GM19035 (cell line): ENCODE measurements around the gene MMRN1.

Experiments used
- ATAC-seq: cut with Tn5 transposase; IDR thresholded peaks from one replicate; pipeline ENCODE4 v1.9.1; 2021; ENCODE audit not compliant: unreplicated experiment

MMRN1 gene, protein sequence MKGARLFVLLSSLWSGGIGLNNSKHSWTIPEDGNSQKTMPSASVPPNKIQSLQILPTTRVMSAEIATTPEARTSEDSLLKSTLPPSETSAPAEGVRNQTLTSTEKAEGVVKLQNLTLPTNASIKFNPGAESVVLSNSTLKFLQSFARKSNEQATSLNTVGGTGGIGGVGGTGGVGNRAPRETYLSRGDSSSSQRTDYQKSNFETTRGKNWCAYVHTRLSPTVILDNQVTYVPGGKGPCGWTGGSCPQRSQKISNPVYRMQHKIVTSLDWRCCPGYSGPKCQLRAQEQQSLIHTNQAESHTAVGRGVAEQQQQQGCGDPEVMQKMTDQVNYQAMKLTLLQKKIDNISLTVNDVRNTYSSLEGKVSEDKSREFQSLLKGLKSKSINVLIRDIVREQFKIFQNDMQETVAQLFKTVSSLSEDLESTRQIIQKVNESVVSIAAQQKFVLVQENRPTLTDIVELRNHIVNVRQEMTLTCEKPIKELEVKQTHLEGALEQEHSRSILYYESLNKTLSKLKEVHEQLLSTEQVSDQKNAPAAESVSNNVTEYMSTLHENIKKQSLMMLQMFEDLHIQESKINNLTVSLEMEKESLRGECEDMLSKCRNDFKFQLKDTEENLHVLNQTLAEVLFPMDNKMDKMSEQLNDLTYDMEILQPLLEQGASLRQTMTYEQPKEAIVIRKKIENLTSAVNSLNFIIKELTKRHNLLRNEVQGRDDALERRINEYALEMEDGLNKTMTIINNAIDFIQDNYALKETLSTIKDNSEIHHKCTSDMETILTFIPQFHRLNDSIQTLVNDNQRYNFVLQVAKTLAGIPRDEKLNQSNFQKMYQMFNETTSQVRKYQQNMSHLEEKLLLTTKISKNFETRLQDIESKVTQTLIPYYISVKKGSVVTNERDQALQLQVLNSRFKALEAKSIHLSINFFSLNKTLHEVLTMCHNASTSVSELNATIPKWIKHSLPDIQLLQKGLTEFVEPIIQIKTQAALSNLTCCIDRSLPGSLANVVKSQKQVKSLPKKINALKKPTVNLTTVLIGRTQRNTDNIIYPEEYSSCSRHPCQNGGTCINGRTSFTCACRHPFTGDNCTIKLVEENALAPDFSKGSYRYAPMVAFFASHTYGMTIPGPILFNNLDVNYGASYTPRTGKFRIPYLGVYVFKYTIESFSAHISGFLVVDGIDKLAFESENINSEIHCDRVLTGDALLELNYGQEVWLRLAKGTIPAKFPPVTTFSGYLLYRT

DNA sequence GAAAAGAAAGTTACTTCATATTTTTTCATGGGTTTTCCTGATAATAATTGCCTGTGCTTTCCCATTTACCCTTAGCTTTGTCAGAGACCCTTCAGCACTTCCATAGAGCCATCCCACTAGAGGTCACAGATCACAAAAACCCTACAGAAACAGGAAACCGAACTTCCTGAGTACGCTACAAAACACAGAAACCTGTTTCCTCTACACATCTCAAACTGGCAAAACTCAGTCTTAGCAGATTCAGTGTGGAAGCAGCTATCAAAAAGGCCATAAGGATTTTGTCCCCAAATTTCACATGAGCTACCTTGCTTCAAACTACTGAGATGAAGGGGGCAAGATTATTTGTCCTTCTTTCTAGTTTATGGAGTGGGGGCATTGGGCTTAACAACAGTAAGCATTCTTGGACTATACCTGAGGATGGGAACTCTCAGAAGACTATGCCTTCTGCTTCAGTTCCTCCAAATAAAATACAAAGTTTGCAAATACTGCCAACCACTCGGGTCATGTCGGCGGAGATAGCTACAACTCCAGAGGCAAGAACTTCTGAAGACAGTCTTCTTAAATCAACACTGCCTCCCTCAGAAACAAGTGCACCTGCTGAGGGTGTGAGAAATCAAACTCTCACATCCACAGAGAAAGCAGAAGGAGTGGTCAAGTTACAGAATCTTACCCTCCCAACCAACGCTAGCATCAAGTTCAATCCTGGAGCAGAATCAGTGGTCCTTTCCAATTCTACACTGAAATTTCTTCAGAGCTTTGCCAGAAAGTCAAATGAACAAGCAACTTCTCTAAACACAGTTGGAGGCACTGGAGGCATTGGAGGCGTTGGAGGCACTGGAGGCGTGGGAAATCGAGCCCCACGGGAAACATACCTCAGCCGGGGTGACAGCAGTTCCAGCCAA lies at the start of gene MMRN1:
Gene MMRN1 (plus strand): TSS at position 206 of the 902 bp plus-strand sequence. CDS start 118 bp downstream, at position 324.
- ATAC-seq = peak; percentile 66

DNA sequence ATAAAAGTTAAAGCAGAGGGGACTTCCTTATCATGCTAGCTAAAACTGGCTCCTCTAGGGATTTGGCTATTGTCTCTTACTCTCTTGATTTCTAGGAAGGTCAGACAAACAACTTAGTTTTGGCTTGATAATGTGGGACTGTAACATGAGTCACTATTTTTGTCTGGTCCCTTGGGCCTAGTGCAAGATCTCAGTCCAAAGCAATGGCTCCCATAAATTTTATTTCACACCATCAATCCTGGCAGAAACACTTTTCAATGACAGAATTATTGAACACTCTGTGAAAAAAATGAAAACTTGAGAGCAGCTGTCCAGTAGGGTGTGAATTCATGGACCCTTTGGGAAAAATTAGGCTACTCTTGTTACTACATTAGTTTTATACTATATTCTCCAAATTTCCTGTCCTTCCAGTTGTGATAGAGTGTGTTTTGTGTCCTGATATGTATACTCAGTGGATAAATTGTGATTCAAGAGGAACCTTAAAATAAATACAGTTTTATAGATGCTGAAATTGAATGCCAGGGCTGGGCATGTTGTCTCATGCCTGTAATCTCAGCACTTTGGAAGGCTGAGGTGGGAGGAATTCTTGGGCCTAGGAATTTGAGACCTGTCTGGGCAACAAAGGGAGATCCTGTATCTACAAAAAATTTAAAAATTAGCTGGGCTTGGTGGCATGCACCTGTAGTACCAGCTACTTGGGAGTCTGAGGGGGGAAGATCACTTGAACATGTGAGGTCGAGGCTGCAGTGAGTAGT lies 46.9 kb upstream of the MMRN1 start:
- no peak for ATAC-seq

DNA sequence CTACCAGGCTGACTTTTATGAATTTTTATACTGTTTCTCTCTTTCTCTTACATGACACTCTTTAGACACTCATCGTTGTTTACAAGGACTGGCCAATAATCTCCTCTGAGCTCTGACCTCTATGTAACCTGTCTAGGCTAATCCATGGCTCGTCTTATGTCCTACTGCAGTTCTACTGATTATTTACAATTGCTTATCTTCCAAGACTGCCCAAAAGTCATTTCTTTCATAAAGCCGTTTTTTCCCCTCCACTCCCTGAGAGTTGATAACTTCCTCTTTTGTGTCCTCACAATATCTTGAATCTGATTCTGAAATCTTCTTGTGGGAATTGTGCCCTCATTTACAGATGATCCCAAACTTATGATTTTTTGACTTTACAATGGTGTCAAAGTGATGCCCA lies 39.4 kb upstream of the MMRN1 start:
- no peak for ATAC-seq

DNA sequence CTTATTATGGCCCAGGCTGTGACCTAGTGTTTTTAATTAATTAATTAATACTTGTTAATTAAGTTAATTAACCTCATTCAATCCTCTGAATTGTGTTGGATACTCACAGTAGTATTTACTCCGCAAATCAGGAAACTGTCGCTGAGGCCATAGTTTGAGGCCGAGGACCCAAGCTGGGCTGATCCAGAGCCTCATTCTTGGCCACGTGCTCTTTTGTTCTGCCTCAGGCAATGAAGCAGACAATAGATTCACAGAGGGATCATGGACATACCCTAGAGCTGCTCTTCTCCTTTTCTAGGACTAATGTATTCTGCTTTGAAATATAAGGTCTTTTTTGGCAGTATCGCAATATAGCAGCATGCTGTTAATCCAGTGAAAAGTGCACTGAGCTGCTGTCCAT lies 33.7 kb upstream of the MMRN1 start:
- ATAC-seq = no peak

DNA sequence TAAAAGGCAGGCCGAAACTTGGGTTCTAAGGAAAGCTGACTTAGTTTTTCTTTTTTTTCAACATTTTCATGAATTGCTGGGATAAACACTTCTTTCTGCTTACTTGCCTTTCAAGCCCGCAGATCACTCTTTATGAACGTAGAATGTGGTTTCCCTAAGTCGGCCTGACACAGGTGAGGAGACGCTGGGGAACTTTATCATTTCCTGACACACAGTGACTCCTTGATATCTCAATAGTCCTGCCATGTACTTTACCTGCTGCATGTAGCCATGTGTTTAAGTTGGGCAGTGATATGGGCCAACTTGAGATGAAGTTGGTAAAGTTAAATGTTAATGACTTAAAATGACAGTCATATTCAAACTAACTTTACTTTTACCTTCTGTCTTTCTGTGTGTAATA lies 31.1 kb upstream of the MMRN1 start:
- ATAC-seq = no peak

DNA sequence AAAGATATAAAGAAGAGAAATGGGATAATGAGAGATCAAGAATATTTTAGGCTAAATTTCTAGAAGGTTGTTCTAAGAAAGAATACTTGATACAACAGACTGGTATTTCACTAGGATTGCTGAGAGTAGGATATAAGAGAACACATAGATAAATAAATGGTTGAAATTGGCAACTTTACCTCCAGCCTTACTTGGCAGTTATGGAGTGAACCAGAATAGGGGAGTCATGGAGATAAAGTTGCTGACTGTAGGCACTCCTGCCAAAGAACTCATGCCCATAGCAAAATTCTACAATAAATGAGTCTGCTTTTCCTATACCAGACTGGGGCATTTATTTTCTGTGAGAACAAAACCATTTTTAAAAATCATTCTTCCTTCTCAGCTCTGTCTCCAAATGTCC lies 26.4 kb upstream of the MMRN1 start:
- no peak for ATAC-seq

DNA sequence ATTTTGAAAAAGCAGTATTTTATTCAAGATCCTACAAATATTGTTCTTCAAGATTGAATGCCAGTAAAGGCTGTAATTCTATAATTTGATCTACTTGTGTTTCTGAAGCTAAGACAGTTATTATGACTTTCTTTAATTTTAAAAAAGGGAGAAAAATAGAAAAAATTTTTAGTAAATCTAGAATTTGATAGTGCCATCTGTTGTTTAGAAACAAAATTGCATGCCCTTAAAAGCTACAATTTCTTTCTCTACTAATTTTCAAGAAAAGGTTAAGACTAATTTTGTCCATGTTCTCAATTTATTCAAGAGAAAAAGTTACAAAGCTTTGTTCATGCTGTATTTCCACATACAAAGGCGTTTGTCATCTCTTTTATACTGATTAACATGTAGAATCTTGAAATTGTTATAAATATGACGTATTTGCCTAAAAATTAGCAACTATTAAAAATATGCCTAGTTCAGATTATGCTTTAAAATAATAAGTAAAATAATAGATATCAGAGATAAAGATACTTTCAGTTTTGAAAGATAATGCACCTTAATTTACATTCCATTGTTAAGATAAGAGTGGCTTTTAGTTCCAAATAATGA lies 25.6 kb upstream of the MMRN1 start:
- no peak for ATAC-seq

DNA sequence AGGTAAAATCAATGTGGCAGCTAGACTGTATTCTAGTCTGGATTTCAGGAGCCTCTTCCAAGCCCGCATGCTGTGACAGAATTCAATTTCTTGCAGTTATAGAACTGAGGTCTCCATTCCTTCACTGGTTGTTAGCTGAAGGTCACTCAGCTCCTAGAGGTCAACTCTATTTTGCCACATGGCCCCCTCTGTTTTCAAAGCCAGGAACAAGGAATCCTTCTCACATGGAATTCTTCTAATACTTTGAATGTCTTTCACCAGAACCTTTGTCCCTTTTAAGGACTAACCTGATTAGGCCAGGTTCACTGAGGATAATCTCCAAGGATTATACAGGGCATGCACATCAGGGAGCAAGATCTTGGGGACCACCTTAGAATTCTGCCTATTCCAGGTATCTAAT lies 23.4 kb upstream of the MMRN1 start:
- ATAC-seq = no peak

DNA sequence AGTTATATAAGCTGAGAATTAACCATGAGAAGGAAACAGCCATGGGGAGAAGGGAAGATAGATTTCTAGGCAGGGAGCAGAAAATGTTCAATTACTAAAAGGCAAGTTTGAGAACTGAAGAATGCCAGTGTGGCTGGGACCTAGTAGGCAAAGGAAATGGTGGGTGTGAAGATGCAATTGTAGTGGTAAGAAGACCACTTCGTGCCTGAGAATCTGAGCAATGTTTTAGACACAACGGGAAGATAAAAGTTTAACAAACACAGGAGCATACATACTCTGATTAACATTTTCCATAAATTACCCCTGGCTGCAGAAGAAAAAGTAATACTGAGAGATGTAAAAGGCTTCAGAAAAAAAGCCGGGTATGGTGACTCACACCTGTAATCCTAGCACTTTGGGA lies 18.1 kb upstream of the MMRN1 start:
- no peak for ATAC-seq

DNA sequence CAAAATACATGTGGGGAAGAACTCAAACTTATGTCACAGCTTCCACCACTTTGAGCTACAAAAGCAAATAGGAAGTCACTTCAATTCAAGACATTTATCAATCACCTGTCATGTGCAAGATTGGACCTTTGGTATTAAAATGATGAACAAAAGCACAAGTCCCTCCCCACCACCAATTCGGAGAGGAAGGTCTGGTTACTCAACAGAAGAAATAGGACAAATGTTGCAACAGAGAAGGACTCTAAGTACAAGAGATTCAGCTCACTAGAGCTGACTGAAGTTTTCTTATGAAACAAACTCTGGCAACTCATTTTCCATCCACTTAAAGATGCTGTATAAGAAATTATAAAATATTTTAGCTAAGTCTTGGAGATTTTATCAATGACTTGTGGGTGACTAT lies 16.0 kb upstream of the MMRN1 start:
- ATAC-seq = no peak

DNA sequence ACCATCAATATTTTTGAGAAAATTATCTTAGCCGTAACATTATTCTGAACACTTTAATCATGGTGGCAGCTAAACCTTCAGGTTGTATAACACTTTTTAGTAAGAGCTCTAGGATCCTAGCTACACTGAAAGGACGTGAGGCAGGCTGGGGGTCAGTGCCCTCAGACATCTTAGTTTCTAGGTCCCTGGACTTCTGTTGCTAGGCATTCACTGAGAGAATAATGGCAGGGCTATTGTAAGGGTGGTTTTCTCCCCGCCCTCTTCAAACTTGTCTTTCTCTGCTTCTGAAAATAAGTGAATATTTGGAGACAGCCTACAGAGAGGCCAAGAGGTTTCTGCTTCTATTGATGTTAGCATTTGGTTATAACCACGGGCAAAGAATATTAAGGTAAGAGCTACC lies 15.4 kb upstream of the MMRN1 start:
- no peak for ATAC-seq

DNA sequence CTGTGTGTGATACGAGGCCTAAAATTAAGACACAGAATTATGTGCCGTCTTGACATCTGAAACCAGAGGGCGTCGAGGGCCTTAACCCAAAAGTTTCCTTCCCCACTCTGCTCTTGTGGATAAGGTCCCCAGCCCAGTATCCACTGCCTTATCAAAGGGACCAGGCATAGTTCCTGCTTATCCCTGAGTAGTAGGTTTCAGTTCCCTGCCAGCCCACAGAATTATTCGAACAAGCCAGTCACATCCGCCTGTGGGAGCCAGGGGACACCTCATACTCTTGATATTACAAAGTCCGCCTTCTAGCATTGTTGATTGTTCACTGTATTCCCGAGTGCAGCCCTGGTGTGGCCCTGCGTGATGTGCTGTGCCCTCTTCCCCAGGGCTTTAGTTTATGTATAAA lies 5.4 kb upstream of the MMRN1 start:
- no peak for ATAC-seq

DNA sequence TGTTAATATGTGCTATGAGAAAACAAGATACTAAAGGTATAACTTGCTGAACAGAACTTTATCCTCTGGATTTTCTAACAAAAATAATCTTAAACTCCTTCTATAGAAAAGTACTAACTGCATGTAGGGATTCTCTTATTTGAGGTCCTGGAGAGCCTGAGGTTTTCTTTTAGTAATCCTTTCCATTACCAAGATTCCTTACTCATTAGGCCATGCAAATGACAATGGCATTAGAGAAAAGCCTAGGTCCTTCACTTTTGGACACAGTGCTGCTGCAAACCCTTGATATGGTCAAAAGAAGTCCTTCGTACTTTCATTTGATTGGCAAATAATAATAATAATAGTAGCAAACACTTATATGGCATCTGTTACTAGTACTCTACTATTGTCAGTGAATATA lies 3.2 kb downstream of the MMRN1 start:
- ATAC-seq = no peak

DNA sequence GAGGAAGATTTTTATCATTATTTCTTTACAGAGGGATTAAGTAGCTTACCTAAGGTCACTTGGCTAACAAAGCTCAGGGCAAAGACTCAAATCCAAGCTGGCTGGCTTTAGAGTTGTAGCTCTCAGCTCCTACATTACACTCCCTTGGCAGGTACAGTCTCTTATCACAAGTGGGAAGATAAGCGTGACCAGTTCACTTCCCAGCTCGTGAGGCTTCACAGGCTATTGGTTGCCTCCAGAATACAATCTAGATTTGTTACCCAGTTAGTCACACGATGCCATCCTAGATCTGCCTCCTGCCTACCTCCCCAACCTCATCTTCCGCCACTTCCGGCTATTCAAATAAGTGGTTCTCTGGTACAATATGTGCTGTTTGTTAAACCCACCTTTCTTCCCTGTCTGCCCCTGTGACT lies 3.7 kb downstream of the MMRN1 start:
- ATAC-seq = peak; percentile 46

DNA sequence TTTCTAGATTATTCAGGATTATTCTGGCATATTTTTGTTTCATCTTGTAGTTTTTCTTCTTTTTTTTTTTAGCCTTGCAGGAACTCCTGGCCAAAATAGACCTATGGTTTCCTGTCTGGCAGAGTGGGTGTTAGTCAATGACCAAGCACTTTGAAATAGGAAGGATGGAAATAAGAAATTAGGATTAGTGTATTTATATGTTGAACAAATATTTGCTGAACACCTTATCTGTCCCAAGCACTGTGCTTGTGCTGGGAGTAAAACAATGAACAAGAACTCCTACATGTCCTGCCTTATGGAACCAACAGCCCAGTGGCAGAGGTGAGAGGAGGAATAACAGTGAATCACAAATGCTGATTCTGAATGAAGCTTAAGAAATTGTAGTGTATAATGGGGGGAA lies 4.5 kb downstream of the MMRN1 start:
- no peak for ATAC-seq

DNA sequence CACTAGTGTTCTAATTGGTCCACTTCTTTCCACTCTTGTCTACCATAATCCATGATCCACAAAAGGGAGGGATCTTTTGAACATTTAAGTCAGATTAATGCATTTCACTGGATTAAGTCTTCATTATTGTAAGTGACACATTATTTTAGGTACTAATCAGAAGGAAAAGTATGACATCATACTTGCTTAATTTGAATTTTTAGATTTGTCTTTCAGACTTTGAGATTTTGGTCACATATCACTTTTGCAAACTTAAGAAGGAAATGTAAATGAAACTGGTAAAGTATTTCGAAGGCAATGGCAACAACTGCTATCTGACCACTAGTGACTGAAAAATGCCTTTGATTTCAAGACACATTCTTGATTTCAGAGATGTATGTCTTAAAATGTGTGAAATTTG lies 5.2 kb downstream of the MMRN1 start:
- no peak for ATAC-seq

DNA sequence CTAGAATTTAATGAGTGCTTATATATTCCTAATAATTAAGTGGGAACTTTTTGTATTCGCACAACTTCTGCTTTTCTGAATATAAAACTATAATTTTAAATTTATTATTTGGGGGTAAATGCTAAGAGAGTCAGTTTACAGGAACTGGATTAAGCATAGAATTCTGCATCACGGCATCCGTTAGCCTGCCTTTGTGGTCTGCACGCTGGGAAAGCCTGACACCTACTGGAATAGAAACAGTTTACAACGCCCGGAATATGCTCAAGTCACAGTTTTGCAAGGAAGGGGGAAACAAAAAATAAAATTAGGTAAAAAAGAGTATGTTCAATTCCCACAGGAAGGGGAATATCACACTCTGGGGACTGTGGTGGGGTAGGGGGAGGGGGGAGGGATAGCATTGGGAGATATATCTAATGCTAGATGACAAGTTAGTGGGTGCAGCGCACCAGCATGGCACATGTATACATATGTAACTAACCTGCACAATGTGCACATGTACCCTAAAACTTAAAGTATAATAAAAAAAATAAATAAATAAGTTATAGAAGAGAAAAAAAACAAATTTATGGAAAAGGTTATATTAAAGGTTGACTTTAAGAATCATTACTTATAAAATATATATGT lies 7.3 kb downstream of the MMRN1 start:
- peak; percentile 81 for ATAC-seq

DNA sequence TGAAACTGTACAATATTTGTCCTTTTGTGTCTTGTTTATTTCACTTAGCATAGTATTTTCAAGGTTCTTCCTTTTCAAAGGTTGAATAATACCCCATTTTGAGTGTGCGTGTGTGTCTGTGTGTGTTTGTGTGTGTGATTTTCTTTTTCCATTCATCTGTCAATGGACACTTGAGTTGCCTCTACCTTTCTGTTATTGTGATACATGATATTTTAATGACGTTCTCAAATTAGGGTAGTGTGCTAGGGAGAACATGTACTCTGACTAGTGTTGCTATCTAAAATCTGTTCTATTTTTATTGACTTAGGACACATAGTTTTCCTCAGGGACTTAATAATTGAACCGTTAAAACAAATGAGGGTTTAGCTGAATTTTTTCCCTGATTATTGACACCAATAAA lies 9.9 kb downstream of the MMRN1 start:
- ATAC-seq = no peak

DNA sequence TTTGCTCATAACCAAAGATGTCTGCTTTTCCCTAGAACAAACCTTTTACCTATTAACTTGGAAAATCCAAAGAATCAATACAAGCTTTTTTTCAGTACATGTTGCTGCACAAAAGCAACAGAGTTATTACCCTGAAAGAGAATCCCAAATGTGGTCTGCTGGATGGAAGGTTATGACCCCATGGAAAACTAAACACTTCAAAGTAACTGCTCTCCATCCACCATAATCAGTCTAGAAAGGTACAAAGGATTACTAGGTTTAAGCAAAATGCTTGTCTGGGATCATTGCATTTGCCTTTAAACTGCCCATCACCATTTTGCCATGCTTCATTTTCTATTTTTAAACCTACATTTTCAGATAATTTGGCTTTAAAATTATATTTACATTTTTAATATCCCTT lies 11.7 kb downstream of the MMRN1 start:
- ATAC-seq = no peak
